Fibroblast of skin of left quadriceps (primary cell): ENCODE results near the gene IGSF9B.

Experiments
- DNase-seq, 2 experiments: peaks; one replicate each; pipeline ENCODE4 v3.0.0-alpha.2; 2013; ENCODE audit warnings: low read depth in 2 of 2

IGSF9B gene

GRCh38 chr11:133921026-133921425, 35.7 kb downstream of the IGSF9B start:
- no peak for DNase-seq

- no peak for DNase-seq
Observed at GRCh38 chr11:133920109-133920990, 36.4 kb downstream of the IGSF9B start.

GRCh38 chr11:133919330-133920108, 37.2 kb downstream of the IGSF9B start:
- no peak for DNase-seq

- DNase-seq = no peak
Observed at GRCh38 chr11:133918608-133919260, 38.0 kb downstream of the IGSF9B start.

- no peak for DNase-seq
Observed at GRCh38 chr11:133917921-133918607, 38.7 kb downstream of the IGSF9B start.

- DNase-seq = no peak
Observed at GRCh38 chr11:133916784-133917440, 39.9 kb downstream of the IGSF9B start.

GRCh38 chr11:133913761-133914160, 43.0 kb downstream of the IGSF9B start:
- DNase-seq = no peak

GRCh38 chr11:133911171-133911570, 45.6 kb downstream of the IGSF9B start:
- DNase-seq = no peak

- DNase-seq = no peak
Observed at GRCh38 chr11:133910101-133910500, 46.7 kb downstream of the IGSF9B start.

- DNase-seq = no peak
Observed at GRCh38 chr11:133908827-133909226, 47.9 kb downstream of the IGSF9B start.

- no peak for DNase-seq
Observed at GRCh38 chr11:133907841-133908241, 48.9 kb downstream of the IGSF9B start.

- DNase-seq = no peak
Observed at GRCh38 chr11:133907216-133907615, 49.6 kb downstream of the IGSF9B start.

GRCh38 chr11:133906746-133907145, 50.0 kb downstream of the IGSF9B start:
- no peak for DNase-seq

GRCh38 chr11:133906241-133906640, 50.5 kb downstream of the IGSF9B start:
- DNase-seq = no peak

- no peak for DNase-seq
Observed at GRCh38 chr11:133905677-133906156, 51.1 kb downstream of the IGSF9B start.

GRCh38 chr11:133904818-133905515, 51.8 kb downstream of the IGSF9B start:
- DNase-seq = no peak

- no peak for DNase-seq
Observed at GRCh38 chr11:133903875-133904817, 52.6 kb downstream of the IGSF9B start.

- DNase-seq = no peak
Observed at GRCh38 chr11:133903056-133903455, 53.7 kb downstream of the IGSF9B start.

- no peak for DNase-seq
Observed at GRCh38 chr11:133902506-133902905, 54.3 kb downstream of the IGSF9B start.
